ENCODE data around the gene MIGA2. TPM values are rescaled to one million over a fixed set of nuclear protein-coding genes. Genes with fewer than 3 reads are reported as not detected.
A peak's percentile ranks its signal among the peaks of the same experiment; 100 is the strongest.

Gene MIGA2
- total and polyA plus RNA-seq, 2 of the 8 experiments (the other 6 are each of a cell fraction or from before 2014, with no cell fraction given): 24.6 to 39.0 TPM

- no peak for TF ChIP-seq BCL11A (IDR thresholded peaks at IDR 0.05; ENCODE audit: low read depth in 2 of 2, low read length in 2 of 2)
- TF ChIP-seq ZNF274 (IDR thresholded peaks at IDR 0.05; ENCODE audit: borderline replicate concordance, extremely low read depth, low read length): no peak
- no peak for TF ChIP-seq GABPA (IDR thresholded peaks at IDR 0.05; ENCODE audit: borderline replicate concordance, insufficient read depth, low read length)
- TF ChIP-seq TAF7 (optimal IDR thresholded peaks at IDR 0.05; ENCODE audit: borderline replicate concordance, low read depth, low read length): peak; percentile 8
- TF ChIP-seq MAFK (IDR thresholded peaks at IDR 0.05; ENCODE audit: low read depth, low read length): no peak
- TF ChIP-seq JUND (IDR thresholded peaks at IDR 0.05; ENCODE audit: low read length): no peak
- TF ChIP-seq TEAD4 (IDR thresholded peaks at IDR 0.05; ENCODE audit: low read depth, low read length): peak; percentile 82
- no peak for TF ChIP-seq KDM4A (IDR thresholded peaks at IDR 0.05; ENCODE audit: low read depth, low read length, severe bottlenecking)
- no peak for TF ChIP-seq CHD1 (IDR thresholded peaks at IDR 0.05; ENCODE audit: low read depth, low read length)
- no peak for TF ChIP-seq TBP (IDR thresholded peaks at IDR 0.05; ENCODE audit: low read depth, low read length)
- no peak for TF ChIP-seq CREB1 (IDR thresholded peaks at IDR 0.05)
- peak in 2 of 3 experiments; percentile 96 to 98; a peak in 3 of 4 replicates for TF ChIP-seq CTCF (IDR thresholded peaks at IDR 0.05; ENCODE audit: control extremely low read depth in 1 of 3, insufficient read depth in 1 of 3, low read depth in 1 of 3, low read length in 3 of 3)
- no peak for TF ChIP-seq BRCA1 (IDR thresholded peaks at IDR 0.05; ENCODE audit: low read depth, low read length)
- TF ChIP-seq RNF2 (IDR thresholded peaks at IDR 0.05; ENCODE audit: borderline replicate concordance, low read depth, low read length, missing control alignments, poor library complexity, severe bottlenecking): no peak
- no peak for TF ChIP-seq TCF12 (IDR thresholded peaks at IDR 0.05; ENCODE audit: low read depth, low read length)
- no peak for TF ChIP-seq ASH2L (IDR thresholded peaks at IDR 0.05; ENCODE audit: low read length)
- TF ChIP-seq POU5F1 (IDR thresholded peaks at IDR 0.05; ENCODE audit: low read depth, low read length): no peak
- TF ChIP-seq SIX5 (IDR thresholded peaks at IDR 0.05; ENCODE audit: low read depth, low read length): no peak
- no peak; the same call in 1 of the 2 replicates for TF ChIP-seq POLR2AphosphoS5 (IDR thresholded peaks at IDR 0.05; ENCODE audit: low read depth, low read length)
- no peak for TF ChIP-seq SP4 (IDR thresholded peaks at IDR 0.05; ENCODE audit: low read length)
Observed at GRCh38 chr9:129006328-129007034, 29.9 kb upstream of the MIGA2 start (continued).

All from H1 (cell line).